WI38 (cell line): Measurements from ENCODE around the gene ZNF629.
A peak's percentile ranks its signal among the peaks of the same experiment; 100 is the strongest.

Source experiments
- H3K4me3 ChIP-seq: 2 replicates; pipeline ENCODE4 v1.5.1; 2011; ENCODE audit warnings: low read depth, mild to moderate bottlenecking, control low read depth, low read length
- CTCF ChIP-seq: IDR thresholded peaks from 2 replicates; pipeline ENCODE4 v1.5.1; 2012; ENCODE audit warnings: low read depth, mild to moderate bottlenecking, control low read depth, low read length

Gene ZNF629

GRCh38 chr16:30743716-30744115 is 43.3 kb downstream of the ZNF629 start:
- H3K4me3 ChIP-seq, result no peak overlapping the region
- no peak for TF ChIP-seq CTCF

- H3K4me3 ChIP-seq, result no peak overlapping the region
- no peak for TF ChIP-seq CTCF
These were observed 45.5 kb downstream of the ZNF629 start for GRCh38 chr16:30741461-30741914.

- no peak for TF ChIP-seq CTCF
- peak overlapping the region; percentile 30; the same call in 1 of the 2 replicates for H3K4me3 ChIP-seq
These were observed 46.4 kb downstream of the ZNF629 start for GRCh38 chr16:30740364-30741251.

- H3K4me3 ChIP-seq, result no peak overlapping the region
- TF ChIP-seq CTCF, result no peak
These were observed 47.7 kb downstream of the ZNF629 start for GRCh38 chr16:30738984-30739951.

GRCh38 chr16:30737794-30738648 is 49.0 kb downstream of the ZNF629 start:
- no peak for TF ChIP-seq CTCF
- no peak overlapping the region for H3K4me3 ChIP-seq

GRCh38 chr16:30736995-30737793 is 49.8 kb downstream of the ZNF629 start:
- no peak for TF ChIP-seq CTCF

More at GRCh38 chr16:30736995-30737793, 49.8 kb downstream of the ZNF629 start:
- H3K4me3 ChIP-seq, result no peak overlapping the region
